H9 (cell line): Measurements from ENCODE around the gene SLC9A1. TPM values are rescaled to one million over a fixed set of nuclear protein-coding genes. Genes with fewer than 3 reads are reported as not detected.

Experiments
- DNase-seq: peaks from one replicate; pipeline ENCODE4 v3.0.0-alpha.2; 2017
- H2AFZ ChIP-seq: one replicate; pipeline ENCODE4 v1.6.1; 2013; ENCODE audit warnings: mild to moderate bottlenecking, low read length, control low read depth, moderate library complexity
- H2AK5ac ChIP-seq: 2 replicates; pipeline ENCODE4 v1.6.1; 2013; ENCODE audit warnings: low read length, control low read depth, mixed read lengths; ENCODE audit not compliant: insufficient read length
- H2BK120ac ChIP-seq: one replicate; pipeline ENCODE4 v1.6.1; 2013; ENCODE audit warnings: low read depth, mild to moderate bottlenecking, low read length, control low read depth, inconsistent platforms; ENCODE audit not compliant: poor library complexity, severe bottlenecking
- H2BK12ac ChIP-seq: 2 replicates; pipeline ENCODE4 v1.6.1; 2013; ENCODE audit warnings: low read length, control low read depth, mixed read lengths, low read depth; ENCODE audit not compliant: insufficient read length
- H2BK15ac ChIP-seq: 2 replicates; pipeline ENCODE4 v1.6.1; 2013; ENCODE audit warnings: low read depth, low read length, control low read depth
- H2BK20ac ChIP-seq: one replicate; pipeline ENCODE4 v1.6.1; 2013; ENCODE audit warnings: low read depth, mild to moderate bottlenecking, low read length, control low read depth, inconsistent platforms; ENCODE audit not compliant: poor library complexity, severe bottlenecking
- H2BK5ac ChIP-seq: 2 replicates; pipeline ENCODE4 v1.6.1; 2013; ENCODE audit warnings: low read length, control low read depth, mixed read lengths; ENCODE audit not compliant: insufficient read length
- H3K14ac ChIP-seq: 2 replicates; pipeline ENCODE4 v1.6.1; 2013; ENCODE audit warnings: low read length, control low read depth; ENCODE audit not compliant: insufficient read depth
- H3K18ac ChIP-seq: 2 replicates; pipeline ENCODE4 v1.6.1; 2013; ENCODE audit warnings: low read depth, mild to moderate bottlenecking, mixed read lengths, low read length, control low read depth; ENCODE audit not compliant: insufficient read length
- H3K23ac ChIP-seq: 2 replicates; pipeline ENCODE4 v1.6.1; 2013; ENCODE audit warnings: low read length, control low read depth, mixed read lengths, low read depth; ENCODE audit not compliant: insufficient read length
- H3K23me2 ChIP-seq: 2 replicates; pipeline ENCODE4 v1.6.1; 2013; ENCODE audit warnings: low read depth, mild to moderate bottlenecking, mixed read lengths, low read length, control low read depth; ENCODE audit not compliant: insufficient read length, poor library complexity, severe bottlenecking
- H3K27ac ChIP-seq: 2 replicates; pipeline ENCODE4 v1.5.1; 2013; ENCODE audit warnings: low read length, control low read depth, mixed read lengths, low read depth; ENCODE audit not compliant: insufficient read length
- H3K27me3 ChIP-seq: 2 replicates; pipeline ENCODE4 v1.6.1; 2013; ENCODE audit warnings: low read length, control low read depth, inconsistent platforms; ENCODE audit not compliant: insufficient read depth
- H3K4ac ChIP-seq: 2 replicates; pipeline ENCODE4 v1.6.1; 2013; ENCODE audit warnings: low read depth, mild to moderate bottlenecking, control low read depth, inconsistent platforms, low read length, moderate library complexity
- H3K4me1 ChIP-seq: 2 replicates; pipeline ENCODE4 v1.6.1; 2013; ENCODE audit warnings: low read length, control low read depth, inconsistent platforms; ENCODE audit not compliant: insufficient read depth
- H3K4me2 ChIP-seq: 2 replicates; pipeline ENCODE4 v1.6.1; 2013; ENCODE audit warnings: low read length, control low read depth, mixed read lengths; ENCODE audit not compliant: insufficient read length, insufficient read depth
- H3K56ac ChIP-seq: 2 replicates; pipeline ENCODE4 v1.6.1; 2013; ENCODE audit warnings: low read depth, mild to moderate bottlenecking, mixed read lengths, low read length, control low read depth; ENCODE audit not compliant: insufficient read length
- H3K79me1 ChIP-seq: 2 replicates; pipeline ENCODE4 v1.6.1; 2013; ENCODE audit warnings: low read depth, mild to moderate bottlenecking, moderate library complexity, low read length, control low read depth, inconsistent platforms; ENCODE audit not compliant: insufficient read depth, poor library complexity, severe bottlenecking
- H3K79me2 ChIP-seq: 2 replicates; pipeline ENCODE4 v1.6.1; 2013; ENCODE audit warnings: low read length, control low read depth, inconsistent platforms; ENCODE audit not compliant: insufficient read depth
- H3K9ac ChIP-seq: 2 replicates; pipeline ENCODE4 v1.6.1; 2013; ENCODE audit warnings: low read length, control low read depth, mixed read lengths; ENCODE audit not compliant: insufficient read length; ENCODE audit errors: extremely low read depth
- H3K9me3 ChIP-seq: one replicate; pipeline ENCODE4 v1.6.1; 2013; ENCODE audit warnings: low read depth, low read length, inconsistent platforms; ENCODE audit not compliant: control insufficient read depth
- H3T11ph ChIP-seq: one replicate; pipeline ENCODE4 v1.6.1; 2013; ENCODE audit warnings: mild to moderate bottlenecking, low read length, control low read depth, inconsistent platforms
- H4K20me1 ChIP-seq: one replicate; pipeline ENCODE4 v1.6.1; 2013; ENCODE audit not compliant: control insufficient read depth, insufficient read length, insufficient read depth
- H4K5ac ChIP-seq: 2 replicates; pipeline ENCODE4 v1.6.1; 2013; ENCODE audit warnings: low read depth, mild to moderate bottlenecking, mixed read lengths, low read length, control low read depth; ENCODE audit not compliant: insufficient read length
- H4K8ac ChIP-seq: replicated peaks from 2 replicates; pipeline ENCODE4 v1.6.1; 2013; ENCODE audit warnings: low read length, control low read depth, mixed read lengths, low read depth; ENCODE audit not compliant: insufficient read length
- H4K91ac ChIP-seq: 2 replicates; pipeline ENCODE4 v1.6.1; 2013; ENCODE audit warnings: low read depth, mild to moderate bottlenecking, moderate library complexity, mixed read lengths, low read length, control low read depth; ENCODE audit not compliant: insufficient read length
- H3K27ac Mint-ChIP-seq, 3 experiments: 2 replicates in 2 of 3; 3 replicates in 1 of 3; pipeline ENCODE4 v1.8.0; 2020 to 2021; ENCODE audit warnings: mixed read lengths in 3 of 3, mild to moderate bottlenecking in 1 of 3, moderate library complexity in 1 of 3
- H3K27me3 Mint-ChIP-seq: 2 replicates; pipeline ENCODE4 v1.8.0; 2021; ENCODE audit warnings: low read depth, mild to moderate bottlenecking, moderate library complexity, mixed read lengths
- H3K36me3 Mint-ChIP-seq, 3 experiments: 2 replicates in 2 of 3; 3 replicates in 1 of 3; pipeline ENCODE4 v1.8.0; 2020 to 2021; ENCODE audit warnings: low read depth in 3 of 3, mixed read lengths in 3 of 3; ENCODE audit not compliant: insufficient read depth in 1 of 3
- H3K4me1 Mint-ChIP-seq, 2 experiments: 2 replicates each; pipeline ENCODE4 v1.8.0; 2020; ENCODE audit warnings: mixed read lengths in 2 of 2
- H3K4me3 Mint-ChIP-seq, 2 experiments: 2 replicates in 1 of 2; 3 replicates in 1 of 2; pipeline ENCODE4 v1.8.0; 2020 to 2021; ENCODE audit warnings: mild to moderate bottlenecking in 2 of 2, mixed read lengths in 2 of 2, moderate library complexity in 1 of 2
- H3K9me3 Mint-ChIP-seq, 2 experiments: 2 replicates in 1 of 2; 3 replicates in 1 of 2; pipeline ENCODE4 v1.8.0; 2020; ENCODE audit warnings: mild to moderate bottlenecking in 2 of 2, mixed read lengths in 2 of 2, moderate library complexity in 1 of 2
- CTCF ChIP-seq: fragments of 200-600 bp; sonication (generic); conservative IDR thresholded peaks from 3 replicates; pipeline ENCODE4 v1.8.0; 2021; ENCODE audit warnings: antibody characterized with exemption, mild to moderate bottlenecking
- WGBS: extraction: QIAGEN DNeasy Blood & Tissue Kit; methylation state at CpG from one replicate; pipeline ENCODE4 v1.1.7; 2013; ENCODE audit warnings: missing lambda C conversion rate, low lambda C conversion rate, mixed read lengths; ENCODE audit not compliant: insufficient read length; ENCODE audit errors: extremely low coverage; 5-methylcytosine and 5-hydroxymethylcytosine counted together
- total RNA-seq: library from RNA; stranded (reverse); gene quantifications from 2 replicates; pipeline ENCODE4 v1.2.1, GENCODE V29; 2021

The SLC9A1 gene
- total RNA-seq, 1 experiment from 2014 or later, result 20.8 TPM

- no peaks in the 10 kb centered on the region for H3K9me3 ChIP-seq
- peaks cover 0 to under 1% (median 0%) of the 10 kb centered on the region in 3 experiments; a peak in 1 of 7 replicates for H3K36me3 Mint-ChIP-seq
Measured at GRCh38 chr1:27068922-27069321, 86.0 kb downstream of the SLC9A1 start.

More at GRCh38 chr1:27068922-27069321, 86.0 kb downstream of the SLC9A1 start:
- no peak overlapping the region for H3K27ac Mint-ChIP-seq
- Histone ChIP-seq H3K56ac (no peak overlapping the region), H3K18ac (no peak overlapping the region), H4K20me1 (no peaks in the 10 kb centered on the region), H3K27ac (no peak overlapping the region), H3K9ac (no peak overlapping the region), H2BK15ac (no peak overlapping the region), H2AFZ (no peak overlapping the region), H4K91ac (no peak overlapping the region), H3K23ac (no peak overlapping the region), H2BK20ac (no peak overlapping the region), H4K5ac (no peak overlapping the region), H2BK120ac (no peak overlapping the region), H3K4me2 (no peak overlapping the region), H3K79me2 (no peaks in the 10 kb centered on the region), H2BK12ac (no peak overlapping the region), H4K8ac (no peak overlapping the region), H3K14ac (no peak overlapping the region), H2BK5ac (no peak overlapping the region), H3T11ph (no peak overlapping the region), H3K79me1 (no peaks in the 10 kb centered on the region), H3K4me1 (no peaks in the 10 kb centered on the region), H3K23me2 (no peaks in the 10 kb centered on the region), H3K27me3 (no peaks in the 10 kb centered on the region), H3K4ac (no peak overlapping the region), H2AK5ac (no peak overlapping the region)
- no peak for DNase-seq
- H3K27me3 Mint-ChIP-seq, result no peaks in the 10 kb centered on the region; the same call in 1 of the 2 replicates
- no peak overlapping the region for H3K4me3 Mint-ChIP-seq
- no CpG with 5 or more reads among the region's 4 CpGs for WGBS
- no peak for TF ChIP-seq CTCF
- no peaks in the 10 kb centered on the region; a peak in 1 of 5 replicates for H3K9me3 Mint-ChIP-seq
- H3K4me1 Mint-ChIP-seq, result peaks cover 9 to 15% of the 10 kb centered on the region in 2 experiments; a peak in 3 of 4 replicates
